ENCODE measurements around the gene KIAA1586. TPM values are rescaled to one million over a fixed set of nuclear protein-coding genes. Genes with fewer than 3 reads are reported as not detected.

The KIAA1586 gene
- total and polyA plus RNA-seq, 7 donors, result 1.4 to 6.7 (median 4.0) TPM

DNA sequence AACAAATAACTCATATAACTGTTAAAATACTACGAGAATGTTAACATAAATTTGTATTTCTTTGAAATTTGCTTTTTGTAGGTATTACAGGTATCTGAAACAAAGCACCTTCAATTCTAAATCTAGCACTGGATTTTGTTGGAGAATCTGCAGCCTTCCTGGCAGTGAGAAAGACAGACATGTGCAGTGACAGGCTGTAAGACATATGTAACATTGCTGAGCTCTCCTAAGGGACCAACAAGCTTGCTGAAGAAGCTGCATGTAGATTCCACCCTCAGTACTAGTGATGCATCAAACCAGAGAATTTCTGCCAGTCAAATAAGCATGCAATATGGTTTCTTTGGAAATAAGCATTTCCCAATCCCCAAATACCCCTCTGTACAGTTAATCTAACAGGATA, 20.5 kb upstream of the KIAA1586 start:
- Histone ChIP-seq H3K9me3 (peaks cover 19% of the 10 kb centered on the region), H3K36me3 (ENCODE audit: insufficient read depth in 1 of 2, low read depth in 1 of 2) (no peaks in the 10 kb centered on the region), H3K27ac (no peak overlapping the region), H3K27me3 (ENCODE audit: insufficient read depth in 3 of 3, low read length in 2 of 3) (no peaks in the 10 kb centered on the region), H3K4me1 (no peaks in the 10 kb centered on the region), H3K4me3 (no peak overlapping the region)
- no peak for DNase-seq
- no peak for TF ChIP-seq CTCF (IDR thresholded peaks at IDR 0.05)
- WGBS, 3 donors, result 80 to 89% (median 83%) methylated on average over 1 of the region's 1 CpG
- ATAC-seq, result no peak
- intact Hi-C loops (cut with DNase I), result loop anchor here in 1 of 2 donors (10.0 kb wide), 1 partner anchor 299 kb away; no protein-coding TSS in a partner anchor

DNA sequence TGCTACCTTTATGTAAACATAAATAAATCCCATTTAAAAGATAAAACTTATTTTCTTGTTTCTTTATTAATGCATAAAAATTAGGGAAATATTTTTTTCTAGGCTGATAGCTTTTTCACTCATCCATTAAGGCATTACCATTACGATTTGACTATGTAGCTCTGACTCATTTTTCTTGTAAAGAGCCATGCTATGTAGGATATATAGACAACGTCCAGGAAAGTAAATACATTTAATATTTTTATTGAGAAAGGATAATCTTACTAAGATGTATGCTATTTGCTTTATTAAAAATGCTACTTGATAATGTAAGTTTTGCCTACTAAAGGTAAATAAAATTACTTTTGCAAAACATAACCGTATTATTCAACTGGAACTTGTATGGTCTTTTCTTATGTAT, 19.2 kb upstream of the KIAA1586 start:
- H3K4me3 ChIP-seq, result no peak overlapping the region
- 86 to 89% (median 88%) methylated on average over 3 of the region's 3 CpGs for WGBS, 3 donors
- DNase-seq (no peak), ATAC-seq (no peak)
- intact Hi-C loops (cut with DNase I), result loop anchor here in 1 of 2 donors (10.0 kb wide), 1 partner anchor 298 kb away; no protein-coding TSS in a partner anchor
- no peaks in the 10 kb centered on the region for H3K36me3 ChIP-seq (ENCODE audit: insufficient read depth in 1 of 2, low read depth in 1 of 2)
- peaks cover 0 to 3% (median 0%) of the 10 kb centered on the region in 3 donors for H3K27me3 ChIP-seq (ENCODE audit: insufficient read depth in 3 of 3, low read length in 2 of 3)
- H3K27ac ChIP-seq, result no peak overlapping the region
- TF ChIP-seq CTCF (IDR thresholded peaks at IDR 0.05), result no peak
- peaks cover 19% of the 10 kb centered on the region for H3K9me3 ChIP-seq
- H3K4me1 ChIP-seq, result no peaks in the 10 kb centered on the region

- ATAC-seq (no peak), DNase-seq (no peak)
- Histone ChIP-seq H3K9me3 (peaks cover 16% of the 10 kb centered on the region), H3K27ac (no peak overlapping the region), H3K4me1 (no peaks in the 10 kb centered on the region), H3K36me3 (ENCODE audit: insufficient read depth in 1 of 2, low read depth in 1 of 2) (no peaks in the 10 kb centered on the region), H3K4me3 (no peak overlapping the region), H3K27me3 (ENCODE audit: insufficient read depth in 3 of 3, low read length in 2 of 3) (peaks cover 0 to 3% (median 0%) of the 10 kb centered on the region in 3 donors)
- intact Hi-C loops (cut with DNase I), result loop anchor here in 1 of 2 donors (10.0 kb wide), 1 partner anchor 296 kb away; no protein-coding TSS in a partner anchor
- WGBS, 3 donors, result 87 to 89% (median 89%) methylated on average over 9 of the region's 9 CpGs
- no peak for TF ChIP-seq CTCF (IDR thresholded peaks at IDR 0.05)
These were observed 17.3 kb upstream of the KIAA1586 start for GRCh38 chr6:57029213-57029612.

GRCh38 chr6:57033228-57033627, 13.3 kb upstream of the KIAA1586 start:
- H3K27ac ChIP-seq, result no peak overlapping the region
- H3K36me3 ChIP-seq (ENCODE audit: insufficient read depth in 1 of 2, low read depth in 1 of 2), result no peaks in the 10 kb centered on the region
- TF ChIP-seq CTCF (IDR thresholded peaks at IDR 0.05), result no peak
- H3K4me1 ChIP-seq, result no peaks in the 10 kb centered on the region
- no peak for ATAC-seq
- no peak overlapping the region for H3K4me3 ChIP-seq
- peaks cover 0 to 3% (median 0%) of the 10 kb centered on the region in 3 donors for H3K27me3 ChIP-seq (ENCODE audit: insufficient read depth in 3 of 3, low read length in 2 of 3)
- intact Hi-C loops (cut with DNase I), result no loop called here
- no peaks in the 10 kb centered on the region for H3K9me3 ChIP-seq
- 91 to 93% (median 93%) methylated on average over 3 of the region's 3 CpGs for WGBS, 3 donors
- no peak for DNase-seq

DNA sequence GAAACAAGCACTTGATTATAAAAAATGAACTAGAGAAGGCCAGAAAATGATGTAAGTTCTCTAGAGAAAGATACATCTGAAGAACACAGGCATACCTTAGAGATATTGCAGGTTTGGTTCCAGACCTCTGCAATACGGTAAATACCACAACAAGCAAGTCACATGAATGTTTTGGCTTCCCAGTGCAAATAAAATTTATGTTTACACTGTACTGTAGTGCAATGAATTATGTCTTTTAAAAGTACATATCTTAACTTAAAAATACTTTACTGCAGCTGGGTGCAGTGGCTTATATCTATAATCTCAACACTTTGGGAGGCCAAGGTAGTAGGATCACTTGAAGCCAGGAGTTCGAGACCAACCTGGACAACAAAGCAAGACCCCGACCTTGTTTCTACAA, 10.9 kb upstream of the KIAA1586 start:
- Histone ChIP-seq H3K4me1 (no peaks in the 10 kb centered on the region), H3K9me3 (no peaks in the 10 kb centered on the region), H3K27me3 (ENCODE audit: insufficient read depth in 3 of 3, low read length in 2 of 3) (peaks cover 0 to 3% (median 0%) of the 10 kb centered on the region in 3 donors), H3K4me3 (no peak overlapping the region), H3K27ac (no peak overlapping the region), H3K36me3 (ENCODE audit: insufficient read depth in 1 of 2, low read depth in 1 of 2) (no peaks in the 10 kb centered on the region)
- 28 to 30% (median 28%) methylated on average over 3 of the region's 3 CpGs for WGBS, 3 donors
- ATAC-seq, result no peak
- no peak for DNase-seq
- intact Hi-C loops (cut with DNase I), result no loop called here
- TF ChIP-seq CTCF (IDR thresholded peaks at IDR 0.05), result no peak

Measured in psoas muscle (tissue), 8 donors.